ENCODE data around the gene RAB3B. TPM values are rescaled to one million over a fixed set of nuclear protein-coding genes. Genes with fewer than 3 reads are reported as not detected.

RAB3B gene
- total RNA-seq, 3 donors from 2014 or later, result 0.66 to 1.3 TPM; not detected in 1

DNA sequence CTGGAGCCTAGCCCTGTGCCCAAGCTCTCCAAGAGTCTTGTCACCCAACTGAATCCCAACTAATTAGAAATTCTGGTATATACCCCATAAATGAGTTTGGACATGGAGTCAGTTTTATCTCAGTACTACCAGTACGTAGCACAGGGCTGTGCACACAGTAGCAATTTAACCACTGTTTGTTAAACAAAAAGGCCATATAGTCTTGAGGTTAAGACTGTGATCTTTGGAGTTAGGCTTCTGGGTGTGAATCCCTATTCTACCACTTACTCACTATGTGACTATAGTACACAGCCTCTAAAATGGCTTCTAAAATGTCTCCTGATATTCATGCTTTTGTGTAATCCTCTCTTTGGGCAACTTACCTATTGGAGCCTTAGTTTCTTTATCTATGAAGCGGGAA, 48.2 kb downstream of the RAB3B start:
- no peak overlapping the region for H3K4me3 ChIP-seq
- H3K36me3 ChIP-seq, result no peaks in the 10 kb centered on the region
- no peaks in the 10 kb centered on the region for H3K4me1 ChIP-seq
- intact Hi-C loops (cut with DNase I; ENCODE audit: low total_unique reads), result no loop called here
- H3K27ac ChIP-seq, result no peak overlapping the region
- DNase-seq (ENCODE audit: low spot score in 2 of 2), result no peak
- no peaks in the 10 kb centered on the region for H3K27me3 ChIP-seq
- TF ChIP-seq, protein P1, sequence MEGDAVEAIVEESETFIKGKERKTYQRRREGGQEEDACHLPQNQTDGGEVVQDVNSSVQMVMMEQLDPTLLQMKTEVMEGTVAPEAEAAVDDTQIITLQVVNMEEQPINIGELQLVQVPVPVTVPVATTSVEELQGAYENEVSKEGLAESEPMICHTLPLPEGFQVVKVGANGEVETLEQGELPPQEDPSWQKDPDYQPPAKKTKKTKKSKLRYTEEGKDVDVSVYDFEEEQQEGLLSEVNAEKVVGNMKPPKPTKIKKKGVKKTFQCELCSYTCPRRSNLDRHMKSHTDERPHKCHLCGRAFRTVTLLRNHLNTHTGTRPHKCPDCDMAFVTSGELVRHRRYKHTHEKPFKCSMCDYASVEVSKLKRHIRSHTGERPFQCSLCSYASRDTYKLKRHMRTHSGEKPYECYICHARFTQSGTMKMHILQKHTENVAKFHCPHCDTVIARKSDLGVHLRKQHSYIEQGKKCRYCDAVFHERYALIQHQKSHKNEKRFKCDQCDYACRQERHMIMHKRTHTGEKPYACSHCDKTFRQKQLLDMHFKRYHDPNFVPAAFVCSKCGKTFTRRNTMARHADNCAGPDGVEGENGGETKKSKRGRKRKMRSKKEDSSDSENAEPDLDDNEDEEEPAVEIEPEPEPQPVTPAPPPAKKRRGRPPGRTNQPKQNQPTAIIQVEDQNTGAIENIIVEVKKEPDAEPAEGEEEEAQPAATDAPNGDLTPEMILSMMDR (IDR thresholded peaks at IDR 0.05), result no peak
- TF ChIP-seq POLR2A (IDR thresholded peaks at IDR 0.05) (no peak), POLR2AphosphoS5 (IDR thresholded peaks at IDR 0.05) (no peak)
- peaks cover 0 to 16% of the 10 kb centered on the region in 2 donors for H3K9me3 ChIP-seq

DNA sequence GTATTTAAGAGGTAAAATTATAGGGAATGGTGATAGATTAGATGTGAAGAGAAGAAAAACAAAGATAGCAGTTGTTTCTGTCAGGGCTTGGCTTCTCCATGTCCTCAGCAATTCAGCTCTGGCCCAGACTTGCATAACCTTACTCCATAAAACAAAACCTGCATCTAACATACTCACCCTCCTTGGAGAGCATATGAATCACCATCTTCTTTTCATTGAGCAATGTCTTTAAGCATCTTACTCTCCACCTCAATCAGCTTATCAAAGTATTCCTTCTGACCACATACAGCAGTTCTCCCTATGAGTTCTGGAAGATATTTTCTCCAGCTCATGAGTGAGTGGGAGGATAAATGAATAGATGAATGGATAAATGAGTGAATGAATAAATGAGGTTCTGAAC, 49.0 kb downstream of the RAB3B start:
- no peaks in the 10 kb centered on the region for H3K4me1 ChIP-seq
- H3K9me3 ChIP-seq, result peaks cover 0 to 16% of the 10 kb centered on the region in 2 donors
- intact Hi-C loops (cut with DNase I; ENCODE audit: low total_unique reads), result no loop called here
- H3K4me3 ChIP-seq, result no peak overlapping the region
- H3K27me3 ChIP-seq, result no peaks in the 10 kb centered on the region
- H3K36me3 ChIP-seq, result no peaks in the 10 kb centered on the region
- H3K27ac ChIP-seq, result no peak overlapping the region
- no peak for TF ChIP-seq POLR2AphosphoS5 (IDR thresholded peaks at IDR 0.05)
- DNase-seq (ENCODE audit: low spot score in 2 of 2), result no peak

DNA sequence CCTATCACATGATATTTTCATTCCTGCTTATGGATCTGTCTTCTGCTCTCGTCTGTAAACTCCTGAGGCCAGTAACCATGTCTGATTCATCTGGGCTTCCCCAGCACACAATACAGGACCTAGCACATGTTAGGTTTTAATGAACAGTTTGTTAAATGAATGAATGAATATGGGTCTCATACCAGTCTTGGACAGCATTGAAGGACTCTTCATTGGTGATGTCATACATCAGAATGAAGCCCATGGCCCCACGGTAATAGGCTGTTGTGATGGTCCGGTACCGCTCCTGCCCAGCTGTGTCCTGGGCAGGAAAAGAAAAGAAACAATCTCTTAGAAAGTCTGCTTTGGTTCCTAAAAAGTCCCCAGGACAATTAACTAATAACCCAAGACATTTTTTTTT, 53.4 kb downstream of the RAB3B start:
- H3K27ac ChIP-seq, result no peak overlapping the region
- H3K9me3 ChIP-seq, result peaks cover 0 to 16% of the 10 kb centered on the region in 2 donors
- H3K4me1 ChIP-seq, result no peaks in the 10 kb centered on the region
- no peaks in the 10 kb centered on the region for H3K27me3 ChIP-seq
- DNase-seq (ENCODE audit: low spot score in 2 of 2), result no peak
- H3K4me3 ChIP-seq, result no peak overlapping the region
- no peak for TF ChIP-seq POLR2AphosphoS5 (IDR thresholded peaks at IDR 0.05)
- TF ChIP-seq, protein P1 (IDR thresholded peaks at IDR 0.05), result no peak
- TF ChIP-seq POLR2A (IDR thresholded peaks at IDR 0.05), result no peak
- intact Hi-C loops (cut with DNase I; ENCODE audit: low total_unique reads), result no loop called here
- no peaks in the 10 kb centered on the region for H3K36me3 ChIP-seq

DNA sequence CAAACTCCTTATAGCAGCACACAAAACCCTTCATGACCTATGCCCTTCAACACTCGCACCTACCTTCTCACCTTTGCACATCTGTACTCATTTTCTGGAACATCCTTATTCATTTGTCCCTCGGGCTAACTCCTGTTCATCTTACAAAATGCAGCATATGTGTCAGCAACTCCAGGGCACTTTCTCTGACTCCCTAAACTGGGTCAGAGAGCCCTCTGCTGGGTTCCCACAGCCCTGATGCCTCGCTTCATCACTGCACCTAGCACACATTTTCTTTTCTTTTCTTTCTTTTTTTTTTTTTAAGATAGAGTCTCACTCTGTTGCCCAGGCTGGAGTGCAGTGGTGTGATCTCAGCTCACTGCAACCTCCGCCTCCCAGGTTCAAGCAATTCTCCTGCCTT, 54.0 kb downstream of the RAB3B start:
- DNase-seq (ENCODE audit: low spot score in 2 of 2), result no peak
- TF ChIP-seq, protein P1 (IDR thresholded peaks at IDR 0.05), result no peak
- TF ChIP-seq POLR2A (IDR thresholded peaks at IDR 0.05) (no peak), POLR2AphosphoS5 (IDR thresholded peaks at IDR 0.05) (no peak)
- H3K36me3 ChIP-seq, result no peaks in the 10 kb centered on the region
- intact Hi-C loops (cut with DNase I; ENCODE audit: low total_unique reads), result no loop called here
- H3K27ac ChIP-seq, result no peak overlapping the region
- H3K4me3 ChIP-seq, result no peak overlapping the region
- H3K4me1 ChIP-seq, result no peaks in the 10 kb centered on the region
- peaks cover 0 to 10% of the 10 kb centered on the region in 2 donors for H3K9me3 ChIP-seq
- H3K27me3 ChIP-seq, result no peaks in the 10 kb centered on the region

DNA sequence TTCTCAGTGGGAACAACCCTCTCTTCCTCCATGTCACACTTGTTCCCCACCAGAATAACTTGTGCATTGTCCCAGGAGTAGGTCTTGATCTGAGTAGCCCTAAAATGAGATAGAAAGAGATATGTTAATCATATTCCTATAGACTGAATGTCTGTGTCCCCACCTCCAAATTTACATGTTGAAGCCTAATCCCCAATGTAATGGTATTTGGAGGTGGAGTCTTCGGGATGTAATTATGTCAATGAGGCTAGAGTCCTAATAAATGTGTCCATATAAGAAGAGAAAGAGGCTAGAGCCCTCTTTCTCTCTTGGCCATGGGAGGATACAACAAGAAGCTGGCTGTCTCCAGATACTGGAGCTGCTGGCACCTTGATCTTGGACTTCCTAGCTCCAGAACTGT, 57.2 kb downstream of the RAB3B start:
- no peaks in the 10 kb centered on the region for H3K27me3 ChIP-seq
- DNase-seq (ENCODE audit: low spot score in 2 of 2), result no peak
- no peak for TF ChIP-seq POLR2A (IDR thresholded peaks at IDR 0.05)
- TF ChIP-seq, protein P1 (IDR thresholded peaks at IDR 0.05), result no peak
- no peak for TF ChIP-seq POLR2AphosphoS5 (IDR thresholded peaks at IDR 0.05)
- no peak overlapping the region for H3K4me3 ChIP-seq
- intact Hi-C loops (cut with DNase I; ENCODE audit: low total_unique reads), result no loop called here
- H3K27ac ChIP-seq, result no peak overlapping the region
- H3K36me3 ChIP-seq, result no peaks in the 10 kb centered on the region
- H3K9me3 ChIP-seq, result no peaks in the 10 kb centered on the region
- no peaks in the 10 kb centered on the region for H3K4me1 ChIP-seq

DNA sequence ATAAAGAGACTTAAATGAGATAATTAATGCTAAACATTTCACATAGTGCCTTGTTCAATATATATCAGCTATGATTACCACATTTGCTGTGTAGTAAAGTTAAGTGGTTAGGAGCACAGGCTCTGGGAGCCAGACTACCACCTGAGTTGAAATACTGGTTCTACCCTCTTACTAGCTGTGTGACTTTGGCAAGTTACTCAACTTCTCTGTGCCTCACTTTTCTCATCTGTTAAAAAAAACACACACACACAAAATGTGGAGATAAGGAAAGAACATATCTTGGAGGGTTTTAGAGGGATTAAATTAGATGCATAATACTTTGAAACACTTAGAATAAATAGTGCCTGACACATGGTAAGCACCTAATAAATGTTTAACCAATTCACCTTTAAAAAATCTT, 60.2 kb downstream of the RAB3B start:
- TF ChIP-seq, protein P1 (IDR thresholded peaks at IDR 0.05), result no peak
- TF ChIP-seq POLR2A (IDR thresholded peaks at IDR 0.05) (no peak), POLR2AphosphoS5 (IDR thresholded peaks at IDR 0.05) (no peak)
- no peak for DNase-seq (ENCODE audit: low spot score in 2 of 2)
- H3K27ac ChIP-seq, result no peak overlapping the region
- intact Hi-C loops (cut with DNase I; ENCODE audit: low total_unique reads), result no loop called here
- H3K36me3 ChIP-seq, result no peaks in the 10 kb centered on the region
- H3K4me1 ChIP-seq, result no peaks in the 10 kb centered on the region
- no peaks in the 10 kb centered on the region for H3K27me3 ChIP-seq
- no peaks in the 10 kb centered on the region for H3K9me3 ChIP-seq
- H3K4me3 ChIP-seq, result no peak overlapping the region

Measured in breast epithelium (tissue), 4 donors.